Uterus (tissue), 4 donors: ENCODE results near the gene ASF1A. TPM values are rescaled to one million over a fixed set of nuclear protein-coding genes. Genes with fewer than 3 reads are reported as not detected.
"Not testable (repeated sequence)": the region's sequence is repeated elsewhere in the genome, so short reads cannot be mapped to it uniquely, and the experiment has no call there.

Experiments used
- DNase-seq, 2 donors: peaks; one replicate each; pipeline ENCODE4 v3.0.0-alpha.2; 2019 to 2020
- H3K27ac ChIP-seq, 2 donors: fragments of 200-600 bp; sonication (generic); 1 replicate in 1 of 2; 2 replicates in 1 of 2; pipeline ENCODE4 v1.5.1; 2016 to 2018
- H3K27me3 ChIP-seq, 2 donors: fragments of 200-600 bp; sonication (generic); one replicate each; pipeline ENCODE4 v1.5.1; 2018 to 2019; ENCODE audit warnings: control low read depth in 1 of 2
- H3K36me3 ChIP-seq, 2 donors: fragments of 200-600 bp; sonication (generic); one replicate each; pipeline ENCODE4 v1.5.1; 2019; ENCODE audit warnings: control low read depth in 1 of 2
- H3K4me1 ChIP-seq, 2 donors: fragments of 200-600 bp; sonication (generic); one replicate each; pipeline ENCODE4 v1.5.1; 2018 to 2019; ENCODE audit warnings: control low read depth in 1 of 2
- H3K4me3 ChIP-seq, 2 donors: fragments of 200-600 bp; sonication (generic); 1 replicate in 1 of 2; 2 replicates in 1 of 2; pipeline ENCODE4 v1.5.1; 2018 to 2019; ENCODE audit warnings: mild to moderate bottlenecking in 1 of 2
- H3K9me3 ChIP-seq, 2 donors: fragments of 200-600 bp; sonication (generic); one replicate each; pipeline ENCODE4 v1.5.1; 2019; ENCODE audit warnings: control low read depth in 1 of 2
- CTCF ChIP-seq, 4 experiments: fragments of 200-600 bp in 2 of 4; fragments of 450-650 bp in 2 of 4; sonication (generic) in 2 of 4; IDR thresholded peaks; one replicate each; pipeline ENCODE4 v1.5.1; 2016 to 2019; ENCODE audit warnings: antibody characterized with exemption in 4 of 4, mild to moderate bottlenecking in 2 of 4, moderate library complexity in 1 of 4
- POLR2A ChIP-seq, 2 donors: fragments of 450-650 bp; IDR thresholded peaks; one replicate each; pipeline ENCODE4 v1.6.1; 2016; ENCODE audit warnings: antibody characterized with exemption in 2 of 2, mild to moderate bottlenecking in 1 of 2, moderate library complexity in 1 of 2
- intact Hi-C: fragments of 100-400 bp; cut with DNase I; formaldehyde crosslinking; loops from one replicate; pipeline ENCODE4 v1.15.1; 2023; ENCODE audit warnings: low total_unique reads
- total RNA-seq, 4 donors: library from RNA; depleted of rRNA in 3 of 4; stranded (reverse); fragments of >200 nt in 3 of 4; gene quantifications; one replicate each; pipeline versions ENCODE4 v1.1.0 to v1.2.4, GENCODE V29; 2014 to 2023
- donor health status: DM: yes; HTN: yes; CAD: no.

ASF1A gene
- total RNA-seq, 4 donors from 2014 or later = 2.8 to 47.0 (median 15.5) TPM

GRCh38 chr6:118867181-118867580 is 26.8 kb upstream of the ASF1A start:
- no peaks in the 10 kb centered on the region for H3K27me3 ChIP-seq
- no peak overlapping the region for H3K4me3 ChIP-seq
- H3K36me3 ChIP-seq = no peaks in the 10 kb centered on the region
- intact Hi-C loops = no loop called here
- no peaks in the 10 kb centered on the region for H3K4me1 ChIP-seq
- no peaks in the 10 kb centered on the region for H3K9me3 ChIP-seq
- H3K27ac ChIP-seq = no peak overlapping the region
- TF ChIP-seq POLR2A (IDR thresholded peaks at IDR 0.05) (no peak), CTCF (IDR thresholded peaks at IDR 0.05) (no peak)
- DNase-seq = no peak

GRCh38 chr6:118868901-118869300 is 25.1 kb upstream of the ASF1A start:
- H3K36me3 ChIP-seq, H3K27ac ChIP-seq, H3K9me3 ChIP-seq, H3K27me3 ChIP-seq, H3K4me3 ChIP-seq, DNase-seq, H3K4me1 ChIP-seq, intact Hi-C loops: not testable (repeated sequence)

- DNase-seq = no peak
- Histone ChIP-seq H3K27ac (no peak overlapping the region), H3K36me3 (no peaks in the 10 kb centered on the region), H3K4me1 (no peaks in the 10 kb centered on the region), H3K9me3 (no peaks in the 10 kb centered on the region), H3K4me3 (no peak overlapping the region), H3K27me3 (no peaks in the 10 kb centered on the region)
- TF ChIP-seq POLR2A (IDR thresholded peaks at IDR 0.05) (no peak), CTCF (IDR thresholded peaks at IDR 0.05) (no peak)
- intact Hi-C loops = no loop called here
Measured at GRCh38 chr6:118869350-118869749, 24.6 kb upstream of the ASF1A start.

GRCh38 chr6:118869894-118870589 is 23.9 kb upstream of the ASF1A start:
- Histone ChIP-seq H3K4me1 (no peaks in the 10 kb centered on the region), H3K36me3 (no peaks in the 10 kb centered on the region), H3K27me3 (no peaks in the 10 kb centered on the region), H3K27ac (no peak overlapping the region), H3K9me3 (no peaks in the 10 kb centered on the region), H3K4me3 (no peak overlapping the region)
- DNase-seq = no peak
- intact Hi-C loops = no loop called here
- TF ChIP-seq CTCF (IDR thresholded peaks at IDR 0.05) = no peak
- TF ChIP-seq POLR2A (IDR thresholded peaks at IDR 0.05) = no peak

- H3K9me3 ChIP-seq = no peaks in the 10 kb centered on the region
- no peak overlapping the region for H3K27ac ChIP-seq
- H3K36me3 ChIP-seq = no peaks in the 10 kb centered on the region
- intact Hi-C loops = no loop called here
- H3K27me3 ChIP-seq = no peaks in the 10 kb centered on the region
- no peak for TF ChIP-seq POLR2A (IDR thresholded peaks at IDR 0.05)
- no peak for TF ChIP-seq CTCF (IDR thresholded peaks at IDR 0.05)
- no peak overlapping the region for H3K4me3 ChIP-seq
- no peaks in the 10 kb centered on the region for H3K4me1 ChIP-seq
- DNase-seq = no peak
Measured at GRCh38 chr6:118871331-118871730, 22.6 kb upstream of the ASF1A start.

- Histone ChIP-seq H3K36me3 (no peaks in the 10 kb centered on the region), H3K4me3 (no peak overlapping the region), H3K27ac (no peak overlapping the region), H3K4me1 (no peaks in the 10 kb centered on the region), H3K9me3 (no peaks in the 10 kb centered on the region), H3K27me3 (no peaks in the 10 kb centered on the region)
- TF ChIP-seq POLR2A (IDR thresholded peaks at IDR 0.05) = no peak
- no peak for TF ChIP-seq CTCF (IDR thresholded peaks at IDR 0.05)
- intact Hi-C loops = no loop called here
- DNase-seq = no peak
Measured at GRCh38 chr6:118872318-118872717, 21.6 kb upstream of the ASF1A start.
